ENCODE data around the gene DISP3. TPM values are rescaled to one million over a fixed set of nuclear protein-coding genes. Genes with fewer than 3 reads are reported as not detected.

DISP3 gene
- total RNA-seq, 1 donor from 2014 or later, result 0.05 TPM

- no peak for TF ChIP-seq CTCF (IDR thresholded peaks at IDR 0.05)
- Mint-ChIP-seq H3K27me3 (ENCODE audit: low read depth) (peaks cover 22% of the 10 kb centered on the region), H3K36me3 (ENCODE audit: low read depth) (peaks cover 1% of the 10 kb centered on the region), H3K9me3 (ENCODE audit: low read depth) (peaks cover 35% of the 10 kb centered on the region), H3K4me3 (ENCODE audit: unreplicated experiment) (no peak overlapping the region), H3K4me1 (ENCODE audit: low read depth) (no peaks in the 10 kb centered on the region), H3K27ac (ENCODE audit: unreplicated experiment) (no peak overlapping the region)
- no peak for DNase-seq (ENCODE audit: low spot score)
Measured at GRCh38 chr1:11502516-11502915, 23.6 kb downstream of the DISP3 start.

GRCh38 chr1:11504599-11504998 is 25.6 kb downstream of the DISP3 start:
- Mint-ChIP-seq H3K36me3 (ENCODE audit: low read depth) (peaks cover 1% of the 10 kb centered on the region), H3K9me3 (ENCODE audit: low read depth) (peaks cover 47% of the 10 kb centered on the region), H3K27me3 (ENCODE audit: low read depth) (peaks cover 8% of the 10 kb centered on the region), H3K27ac (ENCODE audit: unreplicated experiment) (no peak overlapping the region), H3K4me3 (ENCODE audit: unreplicated experiment) (no peak overlapping the region), H3K4me1 (ENCODE audit: low read depth) (no peaks in the 10 kb centered on the region)
- TF ChIP-seq CTCF (IDR thresholded peaks at IDR 0.05), result no peak
- no peak for DNase-seq (ENCODE audit: low spot score)

- Mint-ChIP-seq H3K27me3 (ENCODE audit: low read depth) (no peaks in the 10 kb centered on the region), H3K4me1 (ENCODE audit: low read depth) (no peaks in the 10 kb centered on the region), H3K4me3 (ENCODE audit: unreplicated experiment) (no peak overlapping the region), H3K27ac (ENCODE audit: unreplicated experiment) (no peak overlapping the region), H3K9me3 (ENCODE audit: low read depth) (peaks cover 49% of the 10 kb centered on the region), H3K36me3 (ENCODE audit: low read depth) (peaks cover 1% of the 10 kb centered on the region)
- no peak for DNase-seq (ENCODE audit: low spot score)
- TF ChIP-seq CTCF (IDR thresholded peaks at IDR 0.05), result no peak
Measured at GRCh38 chr1:11505591-11506538, 26.9 kb downstream of the DISP3 start.

- Mint-ChIP-seq H3K4me3 (ENCODE audit: unreplicated experiment) (no peak overlapping the region), H3K36me3 (ENCODE audit: low read depth) (no peaks in the 10 kb centered on the region), H3K27me3 (ENCODE audit: low read depth) (no peaks in the 10 kb centered on the region), H3K9me3 (ENCODE audit: low read depth) (peaks cover 48% of the 10 kb centered on the region), H3K4me1 (ENCODE audit: low read depth) (no peaks in the 10 kb centered on the region), H3K27ac (ENCODE audit: unreplicated experiment) (no peak overlapping the region)
- DNase-seq (ENCODE audit: low spot score), result no peak
- no peak for TF ChIP-seq CTCF (IDR thresholded peaks at IDR 0.05)
Measured at GRCh38 chr1:11507309-11507708, 28.4 kb downstream of the DISP3 start.

GRCh38 chr1:11513681-11514080 is 34.7 kb downstream of the DISP3 start:
- no peak for DNase-seq (ENCODE audit: low spot score)
- H3K27ac Mint-ChIP-seq (ENCODE audit: unreplicated experiment), result no peak overlapping the region
- no peak for TF ChIP-seq CTCF (IDR thresholded peaks at IDR 0.05)

More at GRCh38 chr1:11513681-11514080, 34.7 kb downstream of the DISP3 start:
- Mint-ChIP-seq H3K9me3 (ENCODE audit: low read depth) (peaks cover 22% of the 10 kb centered on the region), H3K36me3 (ENCODE audit: low read depth) (no peaks in the 10 kb centered on the region), H3K4me3 (ENCODE audit: unreplicated experiment) (no peak overlapping the region), H3K27me3 (ENCODE audit: low read depth) (no peaks in the 10 kb centered on the region), H3K4me1 (ENCODE audit: low read depth) (no peaks in the 10 kb centered on the region)
